Measurements from ENCODE around the gene STATH.
"Not testable (repeated sequence)": the region's sequence is repeated elsewhere in the genome, so short reads cannot be mapped to it uniquely, and the experiment has no call there.

Gene STATH

GRCh38 chr4:70019006-70019405 is 23.2 kb downstream of the STATH start:
- not testable (repeated sequence) for H3K27ac Mint-ChIP-seq; H3K9me3 Mint-ChIP-seq; H3K4me3 Mint-ChIP-seq; H3K4me1 Mint-ChIP-seq; ATAC-seq (ENCODE audit: low read depth); H3K36me3 Mint-ChIP-seq; H3K27me3 Mint-ChIP-seq; DNase-seq (ENCODE audit: low spot score in 2 of 2)

- H3K36me3 Mint-ChIP-seq: no peaks in the 10 kb centered on the region
- H3K4me3 Mint-ChIP-seq: no peak overlapping the region
- no peak for ATAC-seq (ENCODE audit: low read depth)
- H3K4me1 Mint-ChIP-seq: no peaks in the 10 kb centered on the region
- no peak overlapping the region for H3K27ac Mint-ChIP-seq
- no peak for DNase-seq (ENCODE audit: low spot score in 2 of 2)
- H3K27me3 Mint-ChIP-seq: no peaks in the 10 kb centered on the region
- H3K9me3 Mint-ChIP-seq: no peaks in the 10 kb centered on the region
Measured at GRCh38 chr4:70023218-70023617, 27.5 kb downstream of the STATH start.

GRCh38 chr4:70027011-70027410 is 31.2 kb downstream of the STATH start:
- H3K9me3 Mint-ChIP-seq: no peaks in the 10 kb centered on the region
- H3K27me3 Mint-ChIP-seq: no peaks in the 10 kb centered on the region
- no peak for ATAC-seq (ENCODE audit: low read depth)
- DNase-seq (ENCODE audit: low spot score in 2 of 2): no peak
- H3K36me3 Mint-ChIP-seq: no peaks in the 10 kb centered on the region
- H3K4me1 Mint-ChIP-seq: no peaks in the 10 kb centered on the region
- no peak overlapping the region for H3K27ac Mint-ChIP-seq
- H3K4me3 Mint-ChIP-seq: no peak overlapping the region

GRCh38 chr4:70028159-70028558 is 32.4 kb downstream of the STATH start, which contains the start of gene HTN3:
HTN3 (plus strand) TSS chr4:70028459; CDS start chr4:70030741, 2,282 bp downstream.
- H3K9me3 Mint-ChIP-seq; ATAC-seq (ENCODE audit: low read depth); H3K4me3 Mint-ChIP-seq; DNase-seq (ENCODE audit: low spot score in 2 of 2); H3K27me3 Mint-ChIP-seq; H3K27ac Mint-ChIP-seq; H3K4me1 Mint-ChIP-seq; H3K36me3 Mint-ChIP-seq: not testable (repeated sequence)

- H3K36me3 Mint-ChIP-seq; ATAC-seq (ENCODE audit: low read depth); H3K27ac Mint-ChIP-seq; DNase-seq (ENCODE audit: low spot score in 2 of 2); H3K4me3 Mint-ChIP-seq; H3K27me3 Mint-ChIP-seq; H3K4me1 Mint-ChIP-seq: not testable (repeated sequence)
- H3K9me3 Mint-ChIP-seq: peaks cover 11% of the 10 kb centered on the region
Measured at GRCh38 chr4:70037559-70037958, 41.8 kb downstream of the STATH start.

- H3K27ac Mint-ChIP-seq; H3K36me3 Mint-ChIP-seq; H3K4me3 Mint-ChIP-seq; DNase-seq (ENCODE audit: low spot score in 2 of 2); H3K4me1 Mint-ChIP-seq; ATAC-seq (ENCODE audit: low read depth); H3K9me3 Mint-ChIP-seq; H3K27me3 Mint-ChIP-seq: not testable (repeated sequence)
Measured at GRCh38 chr4:70039928-70040327, 44.2 kb downstream of the STATH start.

GRCh38 chr4:70041652-70042286 is 46.0 kb downstream of the STATH start:
- ATAC-seq (ENCODE audit: low read depth) (no peak), DNase-seq (ENCODE audit: low spot score in 2 of 2) (no peak)
- Mint-ChIP-seq H3K4me3 (no peak overlapping the region), H3K27me3 (no peaks in the 10 kb centered on the region), H3K27ac (no peak overlapping the region), H3K4me1 (no peaks in the 10 kb centered on the region), H3K9me3 (peaks cover 9% of the 10 kb centered on the region), H3K36me3 (peaks cover 2% of the 10 kb centered on the region)

- not testable (repeated sequence) for H3K4me3 Mint-ChIP-seq; DNase-seq (ENCODE audit: low spot score in 2 of 2); H3K4me1 Mint-ChIP-seq; H3K27me3 Mint-ChIP-seq; H3K27ac Mint-ChIP-seq; H3K9me3 Mint-ChIP-seq; H3K36me3 Mint-ChIP-seq; ATAC-seq (ENCODE audit: low read depth)
Measured at GRCh38 chr4:70050138-70050537, 54.4 kb downstream of the STATH start, which contains the start of gene HTN1. HTN1 (plus strand) TSS chr4:70050438; CDS start chr4:70053077, 2,639 bp downstream.
